HG03469 (cell line): Measurements from ENCODE around the gene RIC8B.
"Not testable (repeated sequence)": the region's sequence is repeated elsewhere in the genome, so short reads cannot be mapped to it uniquely, and the experiment has no call there.

Source experiments
- ATAC-seq: cut with Tn5 transposase; IDR thresholded peaks from one replicate; pipeline ENCODE4 v1.9.1; 2021; ENCODE audit warnings: mild to moderate bottlenecking, moderate library complexity, moderate number of reproducible peaks; ENCODE audit not compliant: unreplicated experiment

The RIC8B gene

GRCh38 chr12:106897981-106898901, 123.8 kb downstream of the RIC8B start:
- ATAC-seq, result no peak

- no peak for ATAC-seq
Observed at GRCh38 chr12:106900554-106900953, 126.1 kb downstream of the RIC8B start.

GRCh38 chr12:106901276-106901675, 126.8 kb downstream of the RIC8B start:
- ATAC-seq, result no peak

- no peak for ATAC-seq
Observed at GRCh38 chr12:106902053-106902452, 127.6 kb downstream of the RIC8B start.

- ATAC-seq, result no peak
Observed at GRCh38 chr12:106903241-106903945, 128.9 kb downstream of the RIC8B start.

GRCh38 chr12:106906715-106907114, 132.2 kb downstream of the RIC8B start:
- ATAC-seq, result no peak

- no peak for ATAC-seq
Observed at GRCh38 chr12:106907411-106907810, 132.9 kb downstream of the RIC8B start.

- no peak for ATAC-seq
Observed at GRCh38 chr12:106907846-106908245, 133.4 kb downstream of the RIC8B start.

GRCh38 chr12:106908561-106908960, 134.1 kb downstream of the RIC8B start:
- ATAC-seq, result no peak

- ATAC-seq, result no peak
Observed at GRCh38 chr12:106910202-106910601, 135.7 kb downstream of the RIC8B start.

- no peak for ATAC-seq
Observed at GRCh38 chr12:106911581-106911980, 137.1 kb downstream of the RIC8B start.

- no peak for ATAC-seq
Observed at GRCh38 chr12:106913456-106913855, 139.0 kb downstream of the RIC8B start.

GRCh38 chr12:106914796-106915634, 140.5 kb downstream of the RIC8B start:
- ATAC-seq, result no peak

GRCh38 chr12:106915635-106916026, 141.1 kb downstream of the RIC8B start:
- no peak for ATAC-seq

- ATAC-seq, result no peak
Observed at GRCh38 chr12:106917503-106917902, 143.0 kb downstream of the RIC8B start.

- ATAC-seq, result no peak
Observed at GRCh38 chr12:106918746-106919145, 144.3 kb downstream of the RIC8B start.

GRCh38 chr12:106919910-106920544, 145.5 kb downstream of the RIC8B start:
- no peak for ATAC-seq

- not testable (repeated sequence) for ATAC-seq
Observed at GRCh38 chr12:106921976-106922375, 147.5 kb downstream of the RIC8B start.

GRCh38 chr12:106923594-106923993, 149.1 kb downstream of the RIC8B start:
- ATAC-seq, result not testable (repeated sequence)

- ATAC-seq, result no peak
Observed at GRCh38 chr12:106924268-106924861, 149.9 kb downstream of the RIC8B start.
